AG09309 (cell line): ENCODE data around the gene LHX8.

Source experiments
- DNase-seq: peaks from one replicate; pipeline ENCODE4 v3.0.0-alpha.2; 2010; ENCODE audit warnings: low read depth
- H3K4me3 ChIP-seq: 2 replicates; pipeline ENCODE4 v1.5.1; 2011; ENCODE audit warnings: mild to moderate bottlenecking, low read depth, low read length, moderate library complexity; ENCODE audit not compliant: control insufficient read depth
- CTCF ChIP-seq: IDR thresholded peaks from 2 replicates; pipeline ENCODE4 v1.5.1; 2011; ENCODE audit warnings: mild to moderate bottlenecking, low read depth, low read length, inconsistent platforms; ENCODE audit not compliant: insufficient read depth, control insufficient read depth; ENCODE audit errors: missing control alignments

The LHX8 gene

GRCh38 chr1:75136921-75137641 lies 2.9 kb downstream of the LHX8 start:
- H3K4me3 ChIP-seq, result no peak overlapping the region
- no peak for TF ChIP-seq CTCF
- DNase-seq, result no peak

GRCh38 chr1:75152092-75152491 lies 17.9 kb downstream of the LHX8 start:
- TF ChIP-seq CTCF, result no peak
- no peak for DNase-seq
- no peak overlapping the region for H3K4me3 ChIP-seq

GRCh38 chr1:75159154-75159553 lies 25.0 kb downstream of the LHX8 start:
- no peak overlapping the region for H3K4me3 ChIP-seq
- no peak for DNase-seq
- TF ChIP-seq CTCF, result no peak

GRCh38 chr1:75165264-75165663 lies 31.1 kb downstream of the LHX8 start:
- no peak overlapping the region for H3K4me3 ChIP-seq
- TF ChIP-seq CTCF, result no peak
- no peak for DNase-seq

GRCh38 chr1:75166821-75167220 lies 32.6 kb downstream of the LHX8 start:
- DNase-seq, result no peak
- no peak for TF ChIP-seq CTCF
- no peak overlapping the region for H3K4me3 ChIP-seq

GRCh38 chr1:75170011-75170410 lies 35.8 kb downstream of the LHX8 start:
- H3K4me3 ChIP-seq, result no peak overlapping the region
- DNase-seq, result no peak
- TF ChIP-seq CTCF, result no peak
